Measurements from ENCODE around the gene FBXL16. TPM values are rescaled to one million over a fixed set of nuclear protein-coding genes. Genes with fewer than 3 reads are reported as not detected.

FBXL16 gene
- total and polyA plus RNA-seq, 2 experiments from 2014 or later = 0.29 to 0.54 TPM

DNA sequence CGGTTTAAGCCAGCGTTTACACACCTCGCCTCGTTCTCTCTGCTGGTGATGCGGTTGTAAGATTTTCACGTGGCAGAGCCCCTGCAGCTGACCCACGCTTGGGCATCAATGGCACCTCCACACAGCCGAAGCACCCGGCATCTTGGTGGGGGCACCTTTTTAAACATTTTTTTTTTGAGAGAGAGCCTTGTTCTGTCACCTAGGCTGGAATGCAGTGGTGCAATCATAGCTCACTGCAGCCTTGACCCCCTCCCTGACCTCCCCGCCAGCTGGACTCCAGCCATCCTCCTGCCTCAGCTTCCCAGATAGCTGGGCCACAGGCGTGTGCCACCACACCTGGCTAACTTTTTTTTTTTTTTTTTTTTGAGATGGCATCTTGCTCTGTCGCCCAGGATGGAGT lies 51.6 kb downstream of the FBXL16 start:
- Histone ChIP-seq H4K20me1 (ENCODE audit: insufficient read depth) (no peaks in the 10 kb centered on the region), H3K4me2 (ENCODE audit: unreplicated experiment) (no peak overlapping the region), H3K4me3 (no peak overlapping the region), H3K4me1 (ENCODE audit: insufficient read depth) (no peaks in the 10 kb centered on the region; the same call in 1 of the 2 replicates), H3K36me3 (ENCODE audit: low read depth) (no peaks in the 10 kb centered on the region), H2AFZ (no peak overlapping the region), H3K9me2 (ENCODE audit: insufficient read depth) (no peaks in the 10 kb centered on the region), H3K79me2 (ENCODE audit: insufficient read depth) (peaks cover 11% of the 10 kb centered on the region), H3K27me3 (replicated peaks; ENCODE audit: insufficient read depth) (no peaks in the 10 kb centered on the region), H3F3A (ENCODE audit: insufficient read depth) (no peaks in the 10 kb centered on the region), H3K9ac (no peak overlapping the region), H3K9me3 (ENCODE audit: low read depth) (no peaks in the 10 kb centered on the region), H3K27ac (no peak overlapping the region)
- in situ Hi-C loops (cut with MboI) = no loop called here
- TF ChIP-seq EZH2phosphoT487 (IDR thresholded peaks at IDR 0.05; ENCODE audit: insufficient read depth, low read depth) (no peak), EZH2 (IDR thresholded peaks at IDR 0.05; ENCODE audit: insufficient read depth, poor library complexity, severe bottlenecking) (no peak)
- 93 to 98% methylated on average over 12 of the region's 12 CpGs for WGBS, 2 experiments (ENCODE audit: low coverage in 1 of 2, low lambda C conversion rate in 2 of 2, missing lambda C conversion rate in 2 of 2)
- DNase-seq = no peak

DNA sequence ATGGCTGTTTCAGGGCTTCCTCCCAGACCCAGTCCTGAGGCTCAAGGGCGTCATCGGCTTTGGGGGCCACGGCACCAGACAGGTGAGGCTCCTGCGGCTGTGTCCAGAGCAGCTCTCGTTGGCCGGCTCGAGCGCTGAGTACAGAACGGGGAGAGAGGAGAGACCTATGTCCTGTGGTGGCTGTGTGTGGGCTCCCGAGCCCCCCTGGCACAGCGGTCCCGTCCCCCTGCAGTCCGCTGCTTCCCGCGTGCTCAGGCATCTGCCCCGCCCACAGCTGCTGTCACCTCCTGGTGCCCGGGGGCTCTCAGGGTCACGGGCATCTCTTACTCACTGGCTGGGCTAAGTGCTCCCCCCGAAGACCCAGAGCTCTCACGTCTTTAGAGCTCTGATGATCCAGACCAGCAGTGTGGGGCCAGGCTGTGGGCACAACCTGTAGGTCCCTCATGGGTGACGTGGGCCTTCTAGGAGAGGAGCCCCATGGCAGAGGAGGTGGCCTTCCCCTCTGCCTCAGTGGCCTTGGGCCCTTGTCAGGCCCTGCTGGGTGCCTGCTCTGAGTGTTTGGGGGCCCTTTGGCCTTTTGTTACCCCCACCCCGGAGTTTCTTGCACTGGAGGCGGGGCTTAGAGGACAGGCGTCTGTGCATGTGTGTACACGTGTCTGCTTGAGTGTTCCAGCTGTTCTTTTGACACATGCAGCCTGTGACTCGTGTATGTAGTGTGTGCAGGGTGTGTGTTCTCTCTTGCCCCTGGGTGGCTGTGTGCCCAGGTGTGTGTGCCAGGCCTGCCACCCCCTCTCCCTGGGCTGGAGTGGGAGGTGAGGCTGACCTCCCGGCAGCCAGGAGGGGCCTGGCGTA lies 52.9 kb downstream of the FBXL16 start:
- no peaks in the 10 kb centered on the region; the same call in 1 of the 2 replicates for H3K4me1 ChIP-seq (ENCODE audit: insufficient read depth)
- no peak overlapping the region for H3K9ac ChIP-seq
- in situ Hi-C loops (cut with MboI) = no loop called here
- H3K79me2 ChIP-seq (ENCODE audit: insufficient read depth) = peaks cover 22% of the 10 kb centered on the region
- no peak overlapping the region for H3K4me2 ChIP-seq (ENCODE audit: unreplicated experiment)
- no peaks in the 10 kb centered on the region for H4K20me1 ChIP-seq (ENCODE audit: insufficient read depth)
- no peaks in the 10 kb centered on the region for H3K36me3 ChIP-seq (ENCODE audit: low read depth)
- H2AFZ ChIP-seq = no peak overlapping the region
- peak; percentile 24 for DNase-seq
- H3K9me2 ChIP-seq (ENCODE audit: insufficient read depth) = no peaks in the 10 kb centered on the region
- no peak for TF ChIP-seq EZH2 (IDR thresholded peaks at IDR 0.05; ENCODE audit: insufficient read depth, poor library complexity, severe bottlenecking)
- H3K4me3 ChIP-seq = no peak overlapping the region
- WGBS, 2 experiments (ENCODE audit: low coverage in 1 of 2, low lambda C conversion rate in 2 of 2, missing lambda C conversion rate in 2 of 2) = 75 to 79% methylated on average over 17 to 28 of the region's 28 CpGs
- H3K27me3 ChIP-seq (replicated peaks; ENCODE audit: insufficient read depth) = no peaks in the 10 kb centered on the region
- H3F3A ChIP-seq (ENCODE audit: insufficient read depth) = no peaks in the 10 kb centered on the region
- no peaks in the 10 kb centered on the region for H3K9me3 ChIP-seq (ENCODE audit: low read depth)
- no peak overlapping the region for H3K27ac ChIP-seq

DNA sequence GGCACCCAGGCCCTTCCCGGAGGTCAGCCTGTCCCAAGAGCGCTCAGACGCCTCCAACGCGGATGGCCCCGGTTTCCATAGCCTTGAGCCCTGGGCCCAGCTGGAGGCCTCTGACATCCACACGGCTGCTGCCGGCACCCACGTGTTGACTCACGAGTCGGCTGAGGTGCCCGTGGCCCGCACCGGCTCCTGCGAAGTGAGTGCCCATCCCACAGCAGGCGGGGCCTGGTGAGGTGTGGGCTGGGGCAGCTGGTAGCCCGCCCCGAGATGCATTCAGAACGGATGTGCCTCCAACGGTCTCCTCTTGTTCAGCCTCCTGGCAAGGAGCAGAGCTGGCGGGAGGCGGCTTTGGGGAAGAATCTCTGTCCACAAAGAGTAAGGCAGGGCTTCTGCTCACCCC lies 53.8 kb downstream of the FBXL16 start:
- in situ Hi-C loops (cut with MboI) = no loop called here

DNA sequence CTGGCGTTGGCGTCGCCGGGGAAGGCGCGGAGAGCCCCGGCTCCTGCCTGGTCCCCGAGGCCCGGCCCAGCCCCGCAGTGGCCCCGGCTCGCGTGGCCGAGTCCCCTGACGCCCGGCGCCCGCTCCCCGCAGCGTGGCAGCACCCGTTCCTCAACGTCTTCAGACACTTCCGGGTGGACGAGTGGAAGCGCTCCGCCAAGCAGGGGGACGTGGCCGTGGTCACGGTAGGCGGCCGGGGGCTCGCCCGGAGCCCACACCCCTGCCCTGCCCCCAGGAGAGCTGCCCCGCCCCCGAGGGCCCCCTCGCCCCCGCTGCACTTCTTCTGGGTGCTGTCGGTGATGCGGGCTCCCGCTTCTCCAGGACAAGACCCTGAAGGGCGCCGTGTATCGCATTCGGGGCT lies 56.0 kb downstream of the FBXL16 start:
- Histone ChIP-seq H3K27me3 (replicated peaks; ENCODE audit: insufficient read depth) (no peaks in the 10 kb centered on the region), H3K4me2 (ENCODE audit: unreplicated experiment) (peak overlapping the region; percentile 97), H3K9me2 (ENCODE audit: insufficient read depth) (no peaks in the 10 kb centered on the region), H3K27ac (peak overlapping the region; percentile 79), H2AFZ (peak overlapping the region; percentile 64), H3K9me3 (ENCODE audit: low read depth) (no peaks in the 10 kb centered on the region), H4K20me1 (ENCODE audit: insufficient read depth) (no peaks in the 10 kb centered on the region), H3F3A (ENCODE audit: insufficient read depth) (no peaks in the 10 kb centered on the region), H3K79me2 (ENCODE audit: insufficient read depth) (peaks cover 33% of the 10 kb centered on the region), H3K36me3 (ENCODE audit: low read depth) (no peaks in the 10 kb centered on the region), H3K4me3 (peak overlapping the region; percentile 86), H3K9ac (peak overlapping the region; percentile 94), H3K4me1 (ENCODE audit: insufficient read depth) (no peaks in the 10 kb centered on the region; the same call in 1 of the 2 replicates)
- TF ChIP-seq EZH2 (IDR thresholded peaks at IDR 0.05; ENCODE audit: insufficient read depth, poor library complexity, severe bottlenecking) (no peak), EZH2phosphoT487 (IDR thresholded peaks at IDR 0.05; ENCODE audit: insufficient read depth, low read depth) (no peak)
- 1 to 2% methylated on average over 16 to 32 of the region's 44 CpGs for WGBS, 2 experiments (ENCODE audit: low coverage in 1 of 2, low lambda C conversion rate in 2 of 2, missing lambda C conversion rate in 2 of 2)
- peak; percentile 59 for DNase-seq
- in situ Hi-C loops (cut with MboI) = no loop called here

More for the DNA sequence above, 53.8 kb downstream of the FBXL16 start:
- Histone ChIP-seq H4K20me1 (ENCODE audit: insufficient read depth) (no peaks in the 10 kb centered on the region), H3K36me3 (ENCODE audit: low read depth) (no peaks in the 10 kb centered on the region), H3K27ac (no peak overlapping the region), H3K79me2 (ENCODE audit: insufficient read depth) (peaks cover 31% of the 10 kb centered on the region), H3K9me3 (ENCODE audit: low read depth) (no peaks in the 10 kb centered on the region), H3K4me2 (ENCODE audit: unreplicated experiment) (no peak overlapping the region), H3K9ac (no peak overlapping the region), H2AFZ (no peak overlapping the region), H3K4me1 (ENCODE audit: insufficient read depth) (no peaks in the 10 kb centered on the region; the same call in 1 of the 2 replicates), H3K4me3 (no peak overlapping the region), H3F3A (ENCODE audit: insufficient read depth) (no peaks in the 10 kb centered on the region), H3K27me3 (replicated peaks; ENCODE audit: insufficient read depth) (no peaks in the 10 kb centered on the region), H3K9me2 (ENCODE audit: insufficient read depth) (no peaks in the 10 kb centered on the region)
- 93% methylated on average over 21 to 22 of the region's 22 CpGs for WGBS, 2 experiments (ENCODE audit: low coverage in 1 of 2, low lambda C conversion rate in 2 of 2, missing lambda C conversion rate in 2 of 2)
- no peak for DNase-seq
- no peak for TF ChIP-seq EZH2 (IDR thresholded peaks at IDR 0.05; ENCODE audit: insufficient read depth, poor library complexity, severe bottlenecking)
- no peak for TF ChIP-seq EZH2phosphoT487 (IDR thresholded peaks at IDR 0.05; ENCODE audit: insufficient read depth, low read depth)

Data from GM23248 (cell line).